Ishikawa (cell line): ENCODE measurements around the gene MAP4K5.

Source experiments
- FOXM1 ChIP-seq: IDR thresholded peaks from 2 replicates; pipeline ENCODE4 v1.6.1; 2012; ENCODE audit warnings: low read depth, borderline replicate concordance
- TEAD4 ChIP-seq: IDR thresholded peaks from 2 replicates; pipeline ENCODE4 v1.6.1; 2012
- YY1 ChIP-seq: IDR thresholded peaks from 2 replicates; pipeline ENCODE4 v1.6.1; 2012; ENCODE audit warnings: low read depth

GRCh38 chr14:50423529-50423928, 108.8 kb downstream of the MAP4K5 start:
- TF ChIP-seq YY1 (no peak), FOXM1 (no peak), TEAD4 (no peak)
